ENCODE measurements around the gene G6PC1. TPM values are rescaled to one million over a fixed set of nuclear protein-coding genes. Genes with fewer than 3 reads are reported as not detected.
A peak's percentile ranks its signal among the peaks of the same experiment; 100 is the strongest.

The G6PC1 gene
- total and polyA plus RNA-seq, 2 of the 13 experiments (the other 11 are each of a cell fraction or from before 2014, with no cell fraction given), result 1.7 to 37.9 TPM

DNA sequence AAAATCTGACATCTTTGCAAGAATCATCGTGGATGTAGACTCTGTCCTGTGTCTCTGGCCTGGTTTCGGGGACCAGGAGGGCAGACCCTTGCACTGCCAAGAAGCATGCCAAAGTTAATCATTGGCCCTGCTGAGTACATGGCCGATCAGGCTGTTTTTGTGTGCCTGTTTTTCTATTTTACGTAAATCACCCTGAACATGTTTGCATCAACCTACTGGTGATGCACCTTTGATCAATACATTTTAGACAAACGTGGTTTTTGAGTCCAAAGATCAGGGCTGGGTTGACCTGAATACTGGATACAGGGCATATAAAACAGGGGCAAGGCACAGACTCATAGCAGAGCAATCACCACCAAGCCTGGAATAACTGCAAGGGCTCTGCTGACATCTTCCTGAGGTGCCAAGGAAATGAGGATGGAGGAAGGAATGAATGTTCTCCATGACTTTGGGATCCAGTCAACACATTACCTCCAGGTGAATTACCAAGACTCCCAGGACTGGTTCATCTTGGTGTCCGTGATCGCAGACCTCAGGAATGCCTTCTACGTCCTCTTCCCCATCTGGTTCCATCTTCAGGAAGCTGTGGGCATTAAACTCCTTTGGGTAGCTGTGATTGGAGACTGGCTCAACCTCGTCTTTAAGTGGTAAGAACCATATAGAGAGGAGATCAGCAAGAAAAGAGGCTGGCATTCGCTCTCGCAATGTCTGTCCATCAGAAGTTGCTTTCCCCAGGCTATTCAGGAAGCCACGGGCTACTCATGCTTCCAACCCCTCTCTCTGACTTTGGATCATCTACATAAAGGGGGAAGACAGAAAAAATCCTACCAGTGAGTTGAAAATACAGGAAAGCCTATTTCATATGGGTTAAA is at the start of gene G6PC1 (continued):
- TF ChIP-seq SETDB1 (CRISPR knock-in tag; IDR thresholded peaks at IDR 0.05; ENCODE audit: borderline replicate concordance) (no peak; the same call in 1 of the 2 replicates), ZNF552 (CRISPR knock-in tag; IDR thresholded peaks at IDR 0.05; ENCODE audit: borderline replicate concordance) (no peak), MEIS2 (CRISPR knock-in tag; IDR thresholded peaks at IDR 0.05) (peak; percentile 56), TBP (CRISPR knock-in tag; IDR thresholded peaks at IDR 0.05) (no peak), NR2F2 (IDR thresholded peaks at IDR 0.05; ENCODE audit: borderline replicate concordance, low read depth) (peak; percentile 72; the same call in 1 of the 2 replicates), FOXK2 (IDR thresholded peaks at IDR 0.05) (peak; percentile 80), ZMYM4 (CRISPR knock-in tag; IDR thresholded peaks at IDR 0.05) (peak; percentile 41), CCDC6 (CRISPR knock-in tag; IDR thresholded peaks at IDR 0.05) (0 out of 2 replicates have a peak, but pooled peaks have one; percentile 34), NR2F1 (CRISPR knock-in tag; IDR thresholded peaks at IDR 0.05) (peak; percentile 66 to 70), ZNF558 (CRISPR knock-in tag; IDR thresholded peaks at IDR 0.05; ENCODE audit: borderline replicate concordance) (peak; percentile 45; the same call in 1 of the 2 replicates), ZNF83 (CRISPR knock-in tag; IDR thresholded peaks at IDR 0.05; ENCODE audit: borderline replicate concordance) (no peak), FOXK1 (CRISPR knock-in tag; IDR thresholded peaks at IDR 0.05; ENCODE audit: borderline replicate concordance, low read depth) (peak; percentile 90), SSRP1 (CRISPR knock-in tag; IDR thresholded peaks at IDR 0.05) (no peak), U2AF2 (IDR thresholded peaks at IDR 0.05; ENCODE audit: low read depth, low read length) (no peak), MBD4 (IDR thresholded peaks at IDR 0.05; ENCODE audit: borderline replicate concordance, low read length) (no peak; the same call in 1 of the 2 replicates), ZNF749 (CRISPR knock-in tag; IDR thresholded peaks at IDR 0.05; ENCODE audit: borderline replicate concordance) (no peak), PAX8 (CRISPR knock-in tag; IDR thresholded peaks at IDR 0.05; ENCODE audit: borderline replicate concordance) (no peak), ZSCAN31 (CRISPR knock-in tag; IDR thresholded peaks at IDR 0.05; ENCODE audit: low read depth) (peak; percentile 82)
- TF ChIP-seq, protein P1, sequence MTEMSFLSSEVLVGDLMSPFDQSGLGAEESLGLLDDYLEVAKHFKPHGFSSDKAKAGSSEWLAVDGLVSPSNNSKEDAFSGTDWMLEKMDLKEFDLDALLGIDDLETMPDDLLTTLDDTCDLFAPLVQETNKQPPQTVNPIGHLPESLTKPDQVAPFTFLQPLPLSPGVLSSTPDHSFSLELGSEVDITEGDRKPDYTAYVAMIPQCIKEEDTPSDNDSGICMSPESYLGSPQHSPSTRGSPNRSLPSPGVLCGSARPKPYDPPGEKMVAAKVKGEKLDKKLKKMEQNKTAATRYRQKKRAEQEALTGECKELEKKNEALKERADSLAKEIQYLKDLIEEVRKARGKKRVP (CRISPR knock-in tag; IDR thresholded peaks at IDR 0.05), result peak in 1 of 2 experiments; percentile 89; a peak in 2 of 4 replicates
- TF ChIP-seq, protein P2, sequence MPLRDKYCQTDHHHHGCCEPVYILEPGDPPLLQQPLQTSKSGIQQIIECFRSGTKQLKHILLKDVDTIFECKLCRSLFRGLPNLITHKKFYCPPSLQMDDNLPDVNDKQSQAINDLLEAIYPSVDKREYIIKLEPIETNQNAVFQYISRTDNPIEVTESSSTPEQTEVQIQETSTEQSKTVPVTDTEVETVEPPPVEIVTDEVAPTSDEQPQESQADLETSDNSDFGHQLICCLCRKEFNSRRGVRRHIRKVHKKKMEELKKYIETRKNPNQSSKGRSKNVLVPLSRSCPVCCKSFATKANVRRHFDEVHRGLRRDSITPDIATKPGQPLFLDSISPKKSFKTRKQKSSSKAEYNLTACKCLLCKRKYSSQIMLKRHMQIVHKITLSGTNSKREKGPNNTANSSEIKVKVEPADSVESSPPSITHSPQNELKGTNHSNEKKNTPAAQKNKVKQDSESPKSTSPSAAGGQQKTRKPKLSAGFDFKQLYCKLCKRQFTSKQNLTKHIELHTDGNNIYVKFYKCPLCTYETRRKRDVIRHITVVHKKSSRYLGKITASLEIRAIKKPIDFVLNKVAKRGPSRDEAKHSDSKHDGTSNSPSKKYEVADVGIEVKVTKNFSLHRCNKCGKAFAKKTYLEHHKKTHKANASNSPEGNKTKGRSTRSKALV (CRISPR knock-in tag; IDR thresholded peaks at IDR 0.05), result peak; percentile 72
- TF ChIP-seq, protein P3, sequence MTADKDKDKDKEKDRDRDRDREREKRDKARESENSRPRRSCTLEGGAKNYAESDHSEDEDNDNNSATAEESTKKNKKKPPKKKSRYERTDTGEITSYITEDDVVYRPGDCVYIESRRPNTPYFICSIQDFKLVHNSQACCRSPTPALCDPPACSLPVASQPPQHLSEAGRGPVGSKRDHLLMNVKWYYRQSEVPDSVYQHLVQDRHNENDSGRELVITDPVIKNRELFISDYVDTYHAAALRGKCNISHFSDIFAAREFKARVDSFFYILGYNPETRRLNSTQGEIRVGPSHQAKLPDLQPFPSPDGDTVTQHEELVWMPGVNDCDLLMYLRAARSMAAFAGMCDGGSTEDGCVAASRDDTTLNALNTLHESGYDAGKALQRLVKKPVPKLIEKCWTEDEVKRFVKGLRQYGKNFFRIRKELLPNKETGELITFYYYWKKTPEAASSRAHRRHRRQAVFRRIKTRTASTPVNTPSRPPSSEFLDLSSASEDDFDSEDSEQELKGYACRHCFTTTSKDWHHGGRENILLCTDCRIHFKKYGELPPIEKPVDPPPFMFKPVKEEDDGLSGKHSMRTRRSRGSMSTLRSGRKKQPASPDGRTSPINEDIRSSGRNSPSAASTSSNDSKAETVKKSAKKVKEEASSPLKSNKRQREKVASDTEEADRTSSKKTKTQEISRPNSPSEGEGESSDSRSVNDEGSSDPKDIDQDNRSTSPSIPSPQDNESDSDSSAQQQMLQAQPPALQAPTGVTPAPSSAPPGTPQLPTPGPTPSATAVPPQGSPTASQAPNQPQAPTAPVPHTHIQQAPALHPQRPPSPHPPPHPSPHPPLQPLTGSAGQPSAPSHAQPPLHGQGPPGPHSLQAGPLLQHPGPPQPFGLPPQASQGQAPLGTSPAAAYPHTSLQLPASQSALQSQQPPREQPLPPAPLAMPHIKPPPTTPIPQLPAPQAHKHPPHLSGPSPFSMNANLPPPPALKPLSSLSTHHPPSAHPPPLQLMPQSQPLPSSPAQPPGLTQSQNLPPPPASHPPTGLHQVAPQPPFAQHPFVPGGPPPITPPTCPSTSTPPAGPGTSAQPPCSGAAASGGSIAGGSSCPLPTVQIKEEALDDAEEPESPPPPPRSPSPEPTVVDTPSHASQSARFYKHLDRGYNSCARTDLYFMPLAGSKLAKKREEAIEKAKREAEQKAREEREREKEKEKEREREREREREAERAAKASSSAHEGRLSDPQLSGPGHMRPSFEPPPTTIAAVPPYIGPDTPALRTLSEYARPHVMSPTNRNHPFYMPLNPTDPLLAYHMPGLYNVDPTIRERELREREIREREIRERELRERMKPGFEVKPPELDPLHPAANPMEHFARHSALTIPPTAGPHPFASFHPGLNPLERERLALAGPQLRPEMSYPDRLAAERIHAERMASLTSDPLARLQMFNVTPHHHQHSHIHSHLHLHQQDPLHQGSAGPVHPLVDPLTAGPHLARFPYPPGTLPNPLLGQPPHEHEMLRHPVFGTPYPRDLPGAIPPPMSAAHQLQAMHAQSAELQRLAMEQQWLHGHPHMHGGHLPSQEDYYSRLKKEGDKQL (CRISPR knock-in tag; IDR thresholded peaks at IDR 0.05; ENCODE audit: low read depth), result no peak

Measured in HepG2 (cell line).